HepG2 (cell line): ENCODE measurements around the gene NUDCD3. TPM values are rescaled to one million over a fixed set of nuclear protein-coding genes. Genes with fewer than 3 reads are reported as not detected.

Experiments
- ATAC-seq: fragments of 200-7000 bp; cut with Tn5 transposase; 3 replicates; pipeline ENCODE4 v1.9.1; 2020; ENCODE audit warnings: mild to moderate bottlenecking, moderate library complexity
- BruUV-seq: library from RNA; stranded (reverse); fragments of 400-500 nt; replicated peaks from 2 replicates; lab custom pipeline; 2021; lab: Mats Ljungman, UMichigan
- CTCF ChIA-PET: fragments of 300-600 bp; formaldehyde crosslinking; extraction: SDS; loops from one replicate; lab custom pipeline; 2021; ENCODE audit warnings: low total read pairs, inconsistent platforms, low intra/inter-chr PET ratio; lab: Yijun Ruan, JAX
- POLR2A ChIA-PET: fragments of 350-600 bp; sonication (Branson Sonifier 250); formaldehyde crosslinking; loops from one replicate; lab custom pipeline; 2020; ENCODE audit warnings: antibody characterized with exemption, inconsistent platforms; lab: Yijun Ruan, JAX
- DNase-seq: peaks from one replicate; pipeline ENCODE4 v3.0.0-alpha.2; 2015; ENCODE audit warnings: low spot score
- FAIRE-seq: peaks from 3 replicates; lab custom pipeline; 2011; peaks lifted over from hg19 to GRCh38; lab: Jason Lieb, UNC
- H2AFZ ChIP-seq: one replicate; pipeline ENCODE4 v1.6.1; 2011; ENCODE audit warnings: low read length, inconsistent platforms
- H3K27ac ChIP-seq: fragments of 300-600 bp; 3 replicates; pipeline ENCODE4 v1.8.0; 2011; ENCODE audit warnings: mixed run types, mild to moderate bottlenecking, mixed read lengths, low read length, inconsistent platforms; ENCODE audit not compliant: insufficient read depth; ENCODE audit errors: extremely low read length
- H3K27me3 ChIP-seq, 2 experiments: fragments of 200-600 bp in 1 of 2; 2 replicates in 1 of 2; 3 replicates in 1 of 2; pipeline versions ENCODE4 v1.6.0 to v1.8.0; 2011; ENCODE audit warnings: low read length in 2 of 2, mild to moderate bottlenecking in 2 of 2, moderate library complexity in 2 of 2, inconsistent platforms in 1 of 2; ENCODE audit not compliant: insufficient read depth in 2 of 2, control insufficient read depth in 1 of 2
- H3K36me3 ChIP-seq, 2 experiments: fragments of 200-600 bp in 1 of 2; replicated peaks in 1 of 2; 2 replicates in 1 of 2; 3 replicates in 1 of 2; pipeline versions ENCODE4 v1.5.1 to v1.8.0; 2011; ENCODE audit warnings: low read length in 2 of 2, inconsistent platforms in 1 of 2; ENCODE audit not compliant: insufficient read depth in 2 of 2, control insufficient read depth in 1 of 2
- H3K4me1 ChIP-seq: 2 replicates; pipeline ENCODE4 v1.5.1; 2012; ENCODE audit warnings: low read length, inconsistent platforms; ENCODE audit not compliant: insufficient read depth
- H3K4me2 ChIP-seq: 2 replicates; pipeline ENCODE4 v1.6.0; 2011; ENCODE audit warnings: low read depth, low read length, inconsistent platforms
- H3K4me3 ChIP-seq, 3 experiments: fragments of 200-600 bp in 1 of 3; sonication (generic), shearing (Covaris generic) in 1 of 3; replicated peaks in 1 of 3; 2 replicates each; pipeline ENCODE4 v1.5.1; 2011 to 2016; ENCODE audit warnings: low read length in 3 of 3, inconsistent platforms in 2 of 3, low read depth in 2 of 3, mild to moderate bottlenecking in 2 of 3, control low read depth in 1 of 3, mixed read lengths in 1 of 3; ENCODE audit not compliant: insufficient read depth in 1 of 3
- H3K79me2 ChIP-seq: one replicate; pipeline ENCODE4 v1.6.1; 2011; ENCODE audit warnings: low read length, inconsistent platforms; ENCODE audit not compliant: insufficient read depth
- H3K9ac ChIP-seq: 2 replicates; pipeline ENCODE4 v1.6.0; 2011; ENCODE audit warnings: mild to moderate bottlenecking, low read depth, low read length, inconsistent platforms; ENCODE audit not compliant: insufficient read depth
- H3K9me3 ChIP-seq: 2 replicates; pipeline ENCODE4 v1.5.1; 2012; ENCODE audit warnings: mild to moderate bottlenecking, low read length
- H4K20me1 ChIP-seq: 2 replicates; pipeline ENCODE4 v1.6.0; 2011; ENCODE audit warnings: inconsistent platforms, mild to moderate bottlenecking, low read length, moderate library complexity; ENCODE audit not compliant: insufficient read depth
- POLR2AphosphoS5 ChIP-seq: IDR thresholded peaks from 2 replicates; pipeline ENCODE4 v1.6.1; 2012; ENCODE audit warnings: low read depth, low read length
- WGBS: methylation state at CpG from one replicate; pipeline ENCODE4 v1.1.6; 2017; ENCODE audit warnings: low lambda C conversion rate; 5-methylcytosine and 5-hydroxymethylcytosine counted together
- in situ Hi-C: cut with HindIII; loops from 2 replicates; pipeline ENCODE4 v1.10.0; 2017; ENCODE audit warnings: low pct_unique_long_range_greater_than_20kb; ENCODE audit not compliant: extremely low pct_ligation_motif_present
- intact Hi-C: fragments of 100-400 bp; cut with micrococcal nuclease; formaldehyde crosslinking; loops from one replicate; pipeline ENCODE4 v1.10.0; 2022; ENCODE audit not compliant: unreplicated experiment
- polyA plus RNA-seq, 8 experiments: library from polyadenylated mRNA; depleted of rRNA in 3 of 8; stranded (reverse) in 7 of 8; unstranded in 1 of 8; fragments of >200 nt; fragmentation: Illumina TruSeq in 4 of 8; extraction: Trizol in 4 of 8; gene quantifications; 2 replicates each; pipeline versions ENCODE4 v1.2.1 to v1.2.3, GENCODE V29; 2011 to 2016; ENCODE audit warnings: low read depth in 4 of 8, missing spikeins in 1 of 8, mixed read lengths in 1 of 8; ENCODE audit not compliant: insufficient read depth in 1 of 8
- total RNA-seq, 5 experiments: library from RNA; depleted of rRNA; stranded (reverse); fragments of >200 nt; fragmentation: Illumina TruSeq; extraction: Trizol; gene quantifications; 2 replicates each; pipeline ENCODE4 v1.2.3, GENCODE V29; 2016; ENCODE audit warnings: low read depth in 1 of 5
- TF ChIP-seq, protein P1 (sequence below), 2 experiments: sonication (generic) in 1 of 2; formaldehyde crosslinking in 1 of 2; IDR thresholded peaks; 2 replicates each; pipeline versions ENCODE4 v1.6.1 to v1.9.0; 2014 to 2022; ENCODE audit warnings: antibody characterized with exemption in 1 of 2, borderline replicate concordance in 1 of 2, inconsistent platforms in 1 of 2, low read depth in 1 of 2, missing genetic modification reagents in 1 of 2
- TF ChIP-seq, protein P2 (sequence below): sonication (generic); formaldehyde crosslinking; IDR thresholded peaks from 2 replicates; pipeline ENCODE4 v1.4.0; 2020; ENCODE audit warnings: missing genetic modification reagents, mild to moderate bottlenecking, borderline replicate concordance

Gene NUDCD3
- total and polyA plus RNA-seq, 2 of the 13 experiments (the other 11 are each of a cell fraction or from before 2014, with no cell fraction given) = 20.8 to 49.9 TPM

DNA sequence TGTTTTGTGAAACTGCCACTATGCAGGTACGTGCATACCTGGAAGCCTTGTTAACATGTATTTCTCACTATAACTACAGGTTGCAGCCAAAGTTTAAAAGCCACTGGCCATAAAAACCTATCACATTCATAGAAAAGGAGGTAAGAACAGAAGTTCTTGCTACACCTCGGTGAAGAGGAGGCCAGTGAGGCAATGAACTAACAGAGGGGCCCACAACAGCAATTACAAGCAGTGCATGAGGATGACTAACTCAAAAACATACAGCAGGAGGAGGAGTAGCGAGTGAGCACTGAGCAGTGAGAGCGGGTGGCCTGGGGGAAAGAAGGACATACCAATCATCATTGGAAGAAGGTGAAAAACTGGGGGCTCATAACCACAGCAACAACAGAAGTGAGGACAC lies 51.6 kb downstream of the NUDCD3 start (continued):
- TF ChIP-seq, protein P1, sequence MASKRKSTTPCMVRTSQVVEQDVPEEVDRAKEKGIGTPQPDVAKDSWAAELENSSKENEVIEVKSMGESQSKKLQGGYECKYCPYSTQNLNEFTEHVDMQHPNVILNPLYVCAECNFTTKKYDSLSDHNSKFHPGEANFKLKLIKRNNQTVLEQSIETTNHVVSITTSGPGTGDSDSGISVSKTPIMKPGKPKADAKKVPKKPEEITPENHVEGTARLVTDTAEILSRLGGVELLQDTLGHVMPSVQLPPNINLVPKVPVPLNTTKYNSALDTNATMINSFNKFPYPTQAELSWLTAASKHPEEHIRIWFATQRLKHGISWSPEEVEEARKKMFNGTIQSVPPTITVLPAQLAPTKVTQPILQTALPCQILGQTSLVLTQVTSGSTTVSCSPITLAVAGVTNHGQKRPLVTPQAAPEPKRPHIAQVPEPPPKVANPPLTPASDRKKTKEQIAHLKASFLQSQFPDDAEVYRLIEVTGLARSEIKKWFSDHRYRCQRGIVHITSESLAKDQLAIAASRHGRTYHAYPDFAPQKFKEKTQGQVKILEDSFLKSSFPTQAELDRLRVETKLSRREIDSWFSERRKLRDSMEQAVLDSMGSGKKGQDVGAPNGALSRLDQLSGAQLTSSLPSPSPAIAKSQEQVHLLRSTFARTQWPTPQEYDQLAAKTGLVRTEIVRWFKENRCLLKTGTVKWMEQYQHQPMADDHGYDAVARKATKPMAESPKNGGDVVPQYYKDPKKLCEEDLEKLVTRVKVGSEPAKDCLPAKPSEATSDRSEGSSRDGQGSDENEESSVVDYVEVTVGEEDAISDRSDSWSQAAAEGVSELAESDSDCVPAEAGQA (IDR thresholded peaks at IDR 0.05; ENCODE audit: low read depth) = no peak
- TF ChIP-seq, protein P1 (CRISPR knock-in tag; IDR thresholded peaks at IDR 0.05; ENCODE audit: borderline replicate concordance) = no peak
- no peak for TF ChIP-seq POLR2AphosphoS5

DNA sequence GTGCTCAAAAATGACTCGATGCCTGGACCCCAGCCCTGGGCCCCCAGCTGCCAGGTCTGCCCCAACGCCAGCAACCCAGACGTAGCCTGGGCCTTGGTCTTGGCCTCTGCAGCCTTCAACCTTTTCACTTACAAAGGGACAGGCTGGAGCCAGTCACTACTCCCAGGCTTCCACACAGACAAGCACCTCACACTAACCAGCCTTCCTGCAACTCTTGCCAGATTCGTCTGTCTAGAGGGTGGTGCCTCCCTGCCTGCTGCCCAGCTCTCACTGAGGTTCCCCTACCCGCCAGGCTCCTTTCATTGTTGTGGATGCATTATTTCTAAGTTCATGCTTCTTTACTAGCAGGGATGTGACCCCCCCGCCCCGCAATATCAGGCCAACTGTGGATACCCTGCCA lies 56.3 kb downstream of the NUDCD3 start:
- Histone ChIP-seq H3K9ac (no peak overlapping the region), H3K79me2 (peaks cover 15% of the 10 kb centered on the region), H3K4me1 (0 out of 2 replicates have a peak, but pooled peaks cover under 1% of the 10 kb centered on the region), H4K20me1 (0 out of 2 replicates have a peak, but pooled peaks cover 3% of the 10 kb centered on the region), H2AFZ (no peak overlapping the region), H3K4me2 (no peak overlapping the region), H3K27me3 (no peaks in the 10 kb centered on the region), H3K9me3 (no peaks in the 10 kb centered on the region), H3K36me3 (peaks cover 14 to 44% of the 10 kb centered on the region in 2 experiments; a peak in 4 of 5 replicates), H3K4me3 (no peak overlapping the region), H3K27ac (no peak overlapping the region)
- no peak for ATAC-seq
- POLR2A ChIA-PET = no interaction called here
- in situ Hi-C loops (no loop called here), intact Hi-C loops (no loop called here)
- DNase-seq = no peak
- TF ChIP-seq, protein P2, sequence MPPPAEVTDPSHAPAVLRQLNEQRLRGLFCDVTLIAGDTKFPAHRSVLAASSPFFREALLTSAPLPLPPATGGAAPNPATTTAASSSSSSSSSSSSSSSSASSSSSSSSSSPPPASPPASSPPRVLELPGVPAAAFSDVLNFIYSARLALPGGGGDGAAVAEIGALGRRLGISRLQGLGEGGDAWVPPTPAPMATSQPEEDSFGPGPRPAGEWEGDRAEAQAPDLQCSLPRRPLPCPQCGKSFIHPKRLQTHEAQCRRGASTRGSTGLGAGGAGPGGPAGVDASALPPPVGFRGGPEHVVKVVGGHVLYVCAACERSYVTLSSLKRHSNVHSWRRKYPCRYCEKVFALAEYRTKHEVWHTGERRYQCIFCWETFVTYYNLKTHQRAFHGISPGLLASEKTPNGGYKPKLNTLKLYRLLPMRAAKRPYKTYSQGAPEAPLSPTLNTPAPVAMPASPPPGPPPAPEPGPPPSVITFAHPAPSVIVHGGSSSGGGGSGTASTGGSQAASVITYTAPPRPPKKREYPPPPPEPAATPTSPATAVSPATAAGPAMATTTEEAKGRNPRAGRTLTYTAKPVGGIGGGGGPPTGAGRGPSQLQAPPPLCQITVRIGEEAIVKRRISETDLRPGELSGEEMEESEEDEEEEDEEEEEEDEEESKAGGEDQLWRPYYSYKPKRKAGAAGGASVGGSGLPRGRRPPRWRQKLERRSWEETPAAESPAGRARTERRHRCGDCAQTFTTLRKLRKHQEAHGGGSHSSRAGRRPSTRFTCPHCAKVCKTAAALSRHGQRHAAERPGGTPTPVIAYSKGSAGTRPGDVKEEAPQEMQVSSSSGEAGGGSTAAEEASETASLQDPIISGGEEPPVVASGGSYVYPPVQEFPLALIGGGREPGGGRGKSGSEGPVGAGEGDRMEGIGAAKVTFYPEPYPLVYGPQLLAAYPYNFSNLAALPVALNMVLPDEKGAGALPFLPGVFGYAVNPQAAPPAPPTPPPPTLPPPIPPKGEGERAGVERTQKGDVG (CRISPR knock-in tag) = no peak
- CTCF ChIA-PET = no interaction called here
- no TSS peak for BruUV-seq
- no peak for FAIRE-seq
- 94% methylated on average over 5 of the region's 7 CpGs for WGBS
